ENCODE data around the gene DCPS.
"Not testable (repeated sequence)": the region's sequence is repeated elsewhere in the genome, so short reads cannot be mapped to it uniquely, and the experiment has no call there.

DNA sequence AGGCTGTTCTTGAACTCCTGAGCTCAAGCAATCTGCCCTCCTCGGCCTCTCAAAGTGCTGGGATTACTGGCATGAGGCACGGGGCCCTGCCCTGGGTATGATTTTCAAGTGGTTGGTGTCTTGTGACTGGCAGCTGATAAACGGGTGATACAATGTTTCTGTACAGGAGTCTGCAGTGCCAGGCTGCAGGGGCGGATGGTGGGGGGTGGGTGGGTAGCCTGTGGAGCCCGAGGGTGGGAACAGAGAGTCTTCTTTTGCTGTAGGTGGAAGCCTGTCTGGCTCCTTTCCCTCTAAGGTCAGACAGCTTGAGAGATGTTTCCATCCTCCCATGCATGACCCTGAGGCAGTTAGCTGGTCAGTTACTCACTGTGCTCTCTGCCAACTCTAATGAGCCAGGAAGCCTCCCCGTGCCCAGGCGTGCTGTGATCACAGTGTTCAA is 90.8 kb downstream of the DCPS start:
- TF ChIP-seq, protein P1, sequence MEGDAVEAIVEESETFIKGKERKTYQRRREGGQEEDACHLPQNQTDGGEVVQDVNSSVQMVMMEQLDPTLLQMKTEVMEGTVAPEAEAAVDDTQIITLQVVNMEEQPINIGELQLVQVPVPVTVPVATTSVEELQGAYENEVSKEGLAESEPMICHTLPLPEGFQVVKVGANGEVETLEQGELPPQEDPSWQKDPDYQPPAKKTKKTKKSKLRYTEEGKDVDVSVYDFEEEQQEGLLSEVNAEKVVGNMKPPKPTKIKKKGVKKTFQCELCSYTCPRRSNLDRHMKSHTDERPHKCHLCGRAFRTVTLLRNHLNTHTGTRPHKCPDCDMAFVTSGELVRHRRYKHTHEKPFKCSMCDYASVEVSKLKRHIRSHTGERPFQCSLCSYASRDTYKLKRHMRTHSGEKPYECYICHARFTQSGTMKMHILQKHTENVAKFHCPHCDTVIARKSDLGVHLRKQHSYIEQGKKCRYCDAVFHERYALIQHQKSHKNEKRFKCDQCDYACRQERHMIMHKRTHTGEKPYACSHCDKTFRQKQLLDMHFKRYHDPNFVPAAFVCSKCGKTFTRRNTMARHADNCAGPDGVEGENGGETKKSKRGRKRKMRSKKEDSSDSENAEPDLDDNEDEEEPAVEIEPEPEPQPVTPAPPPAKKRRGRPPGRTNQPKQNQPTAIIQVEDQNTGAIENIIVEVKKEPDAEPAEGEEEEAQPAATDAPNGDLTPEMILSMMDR (conservative IDR thresholded peaks at IDR 0.05): not testable (repeated sequence)
- not testable (repeated sequence) for TF ChIP-seq EZH2 (IDR thresholded peaks at IDR 0.05; ENCODE audit: low read depth)
